GM12872 (cell line): Measurements from ENCODE around the gene TYROBP.

ENCODE experiments used
- TF ChIP-seq, protein P1 (sequence below): IDR thresholded peaks from 3 replicates; pipeline ENCODE4 v1.5.1; 2011; ENCODE audit warnings: low read depth, mild to moderate bottlenecking, low read length, moderate library complexity; ENCODE audit not compliant: insufficient read depth

TYROBP gene

DNA sequence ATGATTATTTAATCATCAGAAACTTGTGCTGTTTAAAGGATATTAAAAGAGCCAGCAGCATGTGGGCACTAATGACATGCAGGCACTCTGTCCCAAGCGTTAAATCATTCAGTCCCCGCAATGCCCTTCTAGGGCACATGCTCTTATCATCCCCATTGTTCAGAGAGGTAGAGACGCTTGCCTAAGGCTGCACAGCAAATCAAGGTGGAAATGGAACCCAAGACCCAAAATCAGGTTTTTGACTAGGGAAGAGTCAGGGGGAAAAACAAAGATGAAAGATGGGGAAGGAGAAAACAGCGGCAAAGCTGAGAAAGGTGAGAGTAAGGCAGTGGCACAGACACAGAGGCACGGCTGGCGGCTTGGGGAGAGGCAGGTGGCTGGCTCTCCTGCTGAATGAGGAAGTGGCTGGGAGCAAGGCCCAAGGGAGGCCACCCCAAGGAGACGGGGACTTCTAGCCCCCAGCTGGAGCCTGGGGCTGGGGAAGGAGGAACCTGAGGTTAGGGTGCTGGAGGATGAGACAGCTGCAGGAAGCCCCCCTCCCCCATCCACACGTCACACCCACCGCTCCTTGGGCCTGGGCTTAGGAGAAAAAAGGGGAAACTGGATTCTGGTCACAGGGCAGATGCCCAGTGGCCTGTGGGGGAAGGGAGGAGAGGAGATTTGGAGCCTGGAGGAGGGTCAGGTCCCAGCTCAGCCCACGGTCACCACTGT, 1.0 kb upstream of the TYROBP start:
- TF ChIP-seq, protein P1, sequence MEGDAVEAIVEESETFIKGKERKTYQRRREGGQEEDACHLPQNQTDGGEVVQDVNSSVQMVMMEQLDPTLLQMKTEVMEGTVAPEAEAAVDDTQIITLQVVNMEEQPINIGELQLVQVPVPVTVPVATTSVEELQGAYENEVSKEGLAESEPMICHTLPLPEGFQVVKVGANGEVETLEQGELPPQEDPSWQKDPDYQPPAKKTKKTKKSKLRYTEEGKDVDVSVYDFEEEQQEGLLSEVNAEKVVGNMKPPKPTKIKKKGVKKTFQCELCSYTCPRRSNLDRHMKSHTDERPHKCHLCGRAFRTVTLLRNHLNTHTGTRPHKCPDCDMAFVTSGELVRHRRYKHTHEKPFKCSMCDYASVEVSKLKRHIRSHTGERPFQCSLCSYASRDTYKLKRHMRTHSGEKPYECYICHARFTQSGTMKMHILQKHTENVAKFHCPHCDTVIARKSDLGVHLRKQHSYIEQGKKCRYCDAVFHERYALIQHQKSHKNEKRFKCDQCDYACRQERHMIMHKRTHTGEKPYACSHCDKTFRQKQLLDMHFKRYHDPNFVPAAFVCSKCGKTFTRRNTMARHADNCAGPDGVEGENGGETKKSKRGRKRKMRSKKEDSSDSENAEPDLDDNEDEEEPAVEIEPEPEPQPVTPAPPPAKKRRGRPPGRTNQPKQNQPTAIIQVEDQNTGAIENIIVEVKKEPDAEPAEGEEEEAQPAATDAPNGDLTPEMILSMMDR, result no peak

DNA sequence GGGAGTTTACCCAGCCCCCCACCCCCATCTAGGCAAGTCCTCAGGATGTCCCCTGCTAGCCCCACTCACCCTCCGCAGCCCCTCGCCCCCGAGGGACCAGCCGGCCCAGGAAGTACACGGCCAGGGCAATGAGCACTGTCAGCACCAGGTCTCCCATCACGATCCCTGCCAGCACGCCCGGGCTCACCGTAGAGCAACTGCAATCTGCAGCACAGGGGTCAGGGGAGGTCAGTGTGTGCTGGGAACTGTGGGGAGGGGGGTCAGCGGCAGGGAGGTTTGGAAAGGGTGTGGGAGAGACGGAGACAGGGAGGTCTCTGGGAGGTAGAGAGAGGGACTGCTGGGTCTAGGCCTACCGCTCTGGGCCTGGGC, 734 bp downstream of the TYROBP start:
- TF ChIP-seq, protein P1, result no peak

DNA sequence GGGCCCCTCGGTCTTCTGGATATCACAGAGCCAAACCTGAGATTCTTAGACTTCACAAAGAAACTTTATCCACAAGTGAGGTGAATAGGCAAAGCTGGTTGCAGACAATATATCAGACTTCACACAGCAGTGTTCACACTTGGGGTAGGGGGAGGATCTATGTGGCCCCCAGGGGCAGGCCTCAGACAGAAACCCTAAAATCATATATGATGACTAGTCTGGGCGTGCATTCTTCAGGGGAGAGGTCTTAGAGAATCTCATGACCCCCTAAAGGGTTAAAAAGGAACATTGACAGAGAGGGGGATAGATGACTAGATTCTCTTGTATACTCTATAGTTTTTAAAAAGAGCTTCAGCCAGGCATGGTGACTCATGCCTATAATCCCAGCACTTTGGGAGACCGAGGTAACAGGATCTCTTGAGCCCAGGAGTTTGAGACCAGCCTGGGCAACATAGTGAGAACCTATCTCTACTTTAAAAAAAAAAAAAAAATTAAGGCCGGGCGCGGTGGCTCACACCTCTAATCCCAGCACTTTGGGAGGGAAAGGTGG, 2.8 kb downstream of the TYROBP start:
- TF ChIP-seq, protein P1, result no peak

DNA sequence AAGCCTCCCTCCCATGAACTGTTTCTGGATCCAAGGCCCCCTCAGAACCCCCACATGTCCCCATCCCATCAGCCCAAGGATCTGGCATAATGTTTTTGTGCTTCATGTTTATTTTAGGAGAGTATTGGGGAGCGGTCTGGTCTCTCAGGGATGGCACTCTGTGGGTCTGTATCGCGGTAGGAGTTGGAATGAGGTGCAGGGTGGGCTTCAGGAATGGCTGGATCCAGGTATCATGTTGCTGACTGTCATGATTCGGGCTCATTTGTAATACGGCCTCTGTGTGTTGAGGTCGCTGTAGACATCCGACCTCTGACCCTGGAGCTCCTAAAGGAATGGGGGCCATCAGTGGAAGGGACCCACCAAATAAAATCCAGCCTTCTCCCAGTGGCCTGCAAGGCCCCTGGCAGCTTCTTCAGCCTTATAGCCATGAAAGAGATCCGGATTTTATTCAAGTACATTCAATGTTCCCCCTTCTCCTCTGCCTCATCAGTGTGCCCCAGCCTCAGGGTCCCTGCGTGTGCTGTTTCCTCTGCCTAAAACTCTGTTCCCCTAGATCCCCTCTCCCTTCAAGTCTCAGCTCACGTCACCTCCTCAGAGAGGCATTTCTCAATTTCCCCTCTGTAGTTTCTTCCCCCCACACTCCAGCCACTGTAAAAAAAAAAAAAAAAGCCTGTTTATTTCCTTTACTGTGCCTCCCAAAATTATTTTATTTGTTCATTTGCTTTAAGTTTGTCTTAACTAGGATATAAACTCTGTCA, 3.6 kb downstream of the TYROBP start:
- TF ChIP-seq, protein P1, result no peak

DNA sequence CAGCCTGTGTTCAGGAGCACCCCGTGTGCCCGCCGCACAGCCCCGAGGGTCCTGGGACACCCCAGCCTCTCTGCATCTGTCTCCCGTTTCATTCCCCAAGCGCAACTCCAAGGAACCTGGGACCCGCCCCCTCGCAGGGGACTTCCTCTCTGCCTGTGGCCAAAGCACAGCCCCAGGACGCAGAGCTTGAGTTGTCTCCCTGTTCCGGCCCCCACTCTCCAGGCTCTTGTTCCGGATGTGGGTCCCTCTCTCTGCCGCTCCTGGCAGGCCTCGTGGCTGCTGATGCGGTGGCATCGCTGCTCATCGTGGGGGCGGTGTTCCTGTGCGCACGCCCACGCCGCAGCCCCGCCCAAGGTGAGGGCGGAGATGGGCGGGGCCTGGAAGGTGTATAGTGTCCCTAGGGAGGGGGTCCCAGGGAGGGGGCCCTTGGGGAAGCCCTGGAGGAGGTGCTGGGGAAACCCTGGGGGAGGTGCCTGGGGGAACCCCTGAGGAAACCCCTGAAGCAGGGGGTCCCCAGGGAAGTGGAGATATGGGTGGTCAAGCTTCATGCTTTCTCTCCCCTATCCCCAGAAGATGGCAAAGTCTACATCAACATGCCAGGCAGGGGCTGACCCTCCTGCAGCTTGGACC, 4.4 kb downstream of the TYROBP start:
- TF ChIP-seq, protein P1, result no peak

DNA sequence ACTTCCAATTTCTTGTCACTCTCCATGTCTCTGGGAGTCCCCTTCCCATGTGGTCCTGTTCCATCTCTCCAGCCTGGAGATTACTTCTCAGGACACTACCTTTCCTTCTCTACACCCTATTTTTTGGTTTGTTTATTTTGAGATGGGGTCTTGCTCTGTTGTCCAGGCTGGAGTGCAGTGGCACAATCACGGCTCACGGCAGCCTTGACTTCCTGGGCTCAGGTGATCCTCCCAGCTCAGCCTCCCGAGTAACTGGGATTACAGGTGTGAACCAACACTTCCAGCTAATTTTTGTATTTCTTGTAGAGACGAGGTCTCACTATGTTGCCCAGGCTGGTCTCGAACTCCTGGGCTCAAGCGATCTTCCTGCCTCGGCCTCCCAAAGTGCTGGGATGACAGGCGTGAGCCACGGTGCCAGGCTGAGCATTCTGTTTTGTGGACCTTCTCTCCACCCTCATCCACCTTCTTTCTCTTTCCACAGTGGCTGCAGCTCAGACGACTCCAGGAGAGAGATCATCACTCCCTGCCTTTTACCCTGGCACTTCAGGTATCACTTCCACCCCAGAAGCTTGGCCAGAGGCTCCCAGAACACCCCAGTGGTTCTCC, 5.1 kb downstream of the TYROBP start:
- TF ChIP-seq, protein P1, result no peak
